SK-N-SH (cell line): Measurements from ENCODE around the gene FNDC10.

Experiments used
- CTCF ChIP-seq: fragments of 200-600 bp; sonication (generic); IDR thresholded peaks from 2 replicates; pipeline ENCODE4 v1.6.1; 2017; ENCODE audit warnings: antibody characterized with exemption, mild to moderate bottlenecking, moderate library complexity
- POLR2AphosphoS5 ChIP-seq: IDR thresholded peaks from 2 replicates; pipeline ENCODE4 v1.6.1; 2012; ENCODE audit warnings: low read depth, low read length
- RAD21 ChIP-seq: IDR thresholded peaks from 2 replicates; pipeline ENCODE4 v1.6.1; 2012; ENCODE audit warnings: mild to moderate bottlenecking, low read length
- SMC3 ChIP-seq: IDR thresholded peaks from 2 replicates; pipeline ENCODE4 v1.6.1; 2012; ENCODE audit warnings: low read depth, low read length, improper control_type of control experiment

DNA sequence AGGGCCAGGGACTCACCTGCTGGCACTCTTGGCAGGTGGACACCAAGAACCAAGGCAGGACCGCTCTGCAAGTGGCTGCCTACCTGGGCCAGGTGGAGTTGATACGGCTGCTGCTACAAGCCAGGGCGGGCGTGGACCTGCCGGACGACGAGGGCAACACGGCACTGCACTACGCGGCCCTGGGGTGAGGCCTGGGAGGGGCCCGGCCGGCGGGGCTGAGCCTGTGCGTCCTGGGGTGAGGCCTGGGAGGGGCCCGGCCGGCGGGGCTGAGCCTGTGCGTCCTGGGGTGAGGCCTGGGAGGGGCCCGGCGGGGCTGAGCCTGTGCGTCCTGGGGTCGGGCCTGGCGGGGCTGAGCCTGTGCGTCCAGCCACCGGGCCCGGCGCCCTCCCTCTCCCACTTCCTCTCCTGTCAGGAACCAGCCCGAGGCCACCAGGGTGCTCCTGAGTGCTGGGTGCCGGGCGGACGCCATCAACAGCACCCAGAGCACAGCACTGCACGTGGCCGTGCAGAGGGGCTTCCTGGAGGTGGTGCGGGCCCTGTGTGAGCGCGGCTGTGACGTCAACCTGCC lies 27.4 kb upstream of the FNDC10 start:
- TF ChIP-seq CTCF (no peak), POLR2AphosphoS5 (no peak), SMC3 (no peak), RAD21 (no peak)
